Renal cortical epithelial cell (primary cell): ENCODE data around the gene MYH7. TPM values are rescaled to one million over a fixed set of nuclear protein-coding genes. Genes with fewer than 3 reads are reported as not detected.
A peak's percentile ranks its signal among the peaks of the same experiment; 100 is the strongest.

ENCODE experiments used
- DNase-seq: peaks from one replicate; pipeline ENCODE4 v3.0.0-alpha.2; 2011; ENCODE audit warnings: low read depth
- total RNA-seq: library from RNA; depleted of rRNA; stranded (reverse); fragments of >200 nt; gene quantifications from 2 replicates; pipeline ENCODE4 v1.2.3, GENCODE V29; 2014

Gene MYH7
- total RNA-seq, 1 donor from 2014 or later: not detected

GRCh38 chr14:23447361-23448350, 12.2 kb upstream of the MYH7 start:
- peak; percentile 26 for DNase-seq

- DNase-seq: no peak
Observed at GRCh38 chr14:23446291-23446851, 10.9 kb upstream of the MYH7 start.

- DNase-seq: no peak
Observed at GRCh38 chr14:23445773-23446172, 10.3 kb upstream of the MYH7 start.

GRCh38 chr14:23444314-23444713, 8.9 kb upstream of the MYH7 start:
- no peak for DNase-seq

GRCh38 chr14:23443881-23444280, 8.4 kb upstream of the MYH7 start:
- DNase-seq: no peak

GRCh38 chr14:23443411-23443812, 8.0 kb upstream of the MYH7 start:
- no peak for DNase-seq

- no peak for DNase-seq
Observed at GRCh38 chr14:23442721-23443356, 7.4 kb upstream of the MYH7 start.

- no peak for DNase-seq
Observed at GRCh38 chr14:23441076-23441475, 5.6 kb upstream of the MYH7 start.

- no peak for DNase-seq
Observed at GRCh38 chr14:23439107-23439835, 3.8 kb upstream of the MYH7 start.

GRCh38 chr14:23438101-23438971, 2.9 kb upstream of the MYH7 start:
- DNase-seq: no peak

GRCh38 chr14:23437133-23438100, 2.0 kb upstream of the MYH7 start:
- DNase-seq: no peak

- peak; percentile 41 for DNase-seq
Observed at GRCh38 chr14:23436327-23437132, 1.1 kb upstream of the MYH7 start.

GRCh38 chr14:23434488-23435222, 805 bp downstream of the MYH7 start:
- no peak for DNase-seq

- no peak for DNase-seq
Observed at GRCh38 chr14:23433457-23433856, 2.0 kb downstream of the MYH7 start.

GRCh38 chr14:23432946-23433345, 2.5 kb downstream of the MYH7 start:
- DNase-seq: no peak

GRCh38 chr14:23432102-23432925, 3.1 kb downstream of the MYH7 start:
- DNase-seq: no peak

- no peak for DNase-seq
Observed at GRCh38 chr14:23431486-23431885, 4.0 kb downstream of the MYH7 start.
